Esophagus (tissue), 2 donors: ENCODE data around the gene C1QC. TPM values are rescaled to one million over a fixed set of nuclear protein-coding genes. Genes with fewer than 3 reads are reported as not detected.

Experiments used
- H3K27ac ChIP-seq, 2 donors: one replicate each; pipeline ENCODE4 v1.5.1; 2013; ENCODE audit warnings: low read depth in 2 of 2, mild to moderate bottlenecking in 2 of 2, inconsistent platforms in 1 of 2, low read length in 1 of 2, moderate library complexity in 1 of 2
- H3K27me3 ChIP-seq, 2 donors: one replicate each; pipeline ENCODE4 v1.6.1; 2013; ENCODE audit warnings: low read length in 2 of 2, control low read depth in 1 of 2, mild to moderate bottlenecking in 1 of 2; ENCODE audit not compliant: insufficient read depth in 2 of 2, control insufficient read depth in 1 of 2
- H3K36me3 ChIP-seq, 2 donors: one replicate each; pipeline ENCODE4 v1.6.1; 2013; ENCODE audit warnings: low read length in 1 of 2; ENCODE audit not compliant: control insufficient read depth in 2 of 2, insufficient read depth in 2 of 2
- H3K4me1 ChIP-seq, 2 donors: one replicate each; pipeline ENCODE4 v1.6.1; 2013; ENCODE audit warnings: low read length in 1 of 2; ENCODE audit not compliant: control insufficient read depth in 2 of 2, insufficient read depth in 2 of 2
- H3K4me3 ChIP-seq, 2 donors: one replicate each; pipeline ENCODE4 v1.5.1; 2013; ENCODE audit warnings: low read length in 2 of 2, mild to moderate bottlenecking in 2 of 2, low read depth in 1 of 2, moderate library complexity in 1 of 2
- H3K9me3 ChIP-seq, 2 donors: one replicate each; pipeline ENCODE4 v1.6.1; 2013; ENCODE audit warnings: mild to moderate bottlenecking in 2 of 2, low read depth in 1 of 2, low read length in 1 of 2, moderate library complexity in 1 of 2; ENCODE audit not compliant: control insufficient read depth in 2 of 2, insufficient read depth in 1 of 2
- WGBS, 2 donors: extraction: QIAGEN DNeasy Blood & Tissue Kit; methylation state at CpG; one replicate each; pipeline ENCODE4 v1.1.7; 2013; 5-methylcytosine and 5-hydroxymethylcytosine counted together
- polyA plus RNA-seq, 2 donors: library from polyadenylated mRNA; stranded (reverse); fragments of 200-250 nt; gene quantifications; one replicate each; pipeline ENCODE4 v1.2.3, GENCODE V29; 2013
- donor health status: healthy with polysubstance abuse.
- donor health status: Bipolar disorder and iron deficiency.

The C1QC gene
- polyA plus RNA-seq = 10 to 100 TPM in 1 of 2 donors, 1 to 10 TPM in 1; 9.4 to 18.5 TPM

GRCh38 chr1:22643381-22643780 lies at the start of gene C1QC:
Gene C1QC (plus strand): TSS chr1:22643633. CDS start chr1:22644024, 391 bp downstream.
- Histone ChIP-seq H3K4me3 (no peak within 1 kb of the TSS), H3K9me3 (no peaks in the 10 kb centered on the region), H3K27me3 (no peaks in the 10 kb centered on the region), H3K27ac (no peak within 1 kb of the TSS), H3K36me3 (no peaks in the 10 kb centered on the region), H3K4me1 (no peaks in the 10 kb centered on the region)
- 69 to 78% methylated on average over 8 of the region's 8 CpGs for WGBS, 2 donors

- Histone ChIP-seq H3K27ac (no peak overlapping the region), H3K36me3 (no peaks in the 10 kb centered on the region), H3K27me3 (peaks cover 0 to 2% of the 10 kb centered on the region in 2 donors), H3K4me1 (no peaks in the 10 kb centered on the region), H3K4me3 (no peak overlapping the region), H3K9me3 (peaks cover 0 to 3% of the 10 kb centered on the region in 2 donors)
- WGBS, 2 donors = 70 to 80% methylated on average over 10 of the region's 10 CpGs
Measured at GRCh38 chr1:22594396-22594795, 49.0 kb upstream of the C1QC start.

- no peaks in the 10 kb centered on the region for H3K36me3 ChIP-seq
- H3K4me1 ChIP-seq = no peaks in the 10 kb centered on the region
- H3K27ac ChIP-seq = no peak overlapping the region
- 70 to 73% methylated on average over 7 of the region's 7 CpGs for WGBS, 2 donors
- H3K9me3 ChIP-seq = peaks cover 0 to 3% of the 10 kb centered on the region in 2 donors
- H3K27me3 ChIP-seq = peaks cover 0 to 2% of the 10 kb centered on the region in 2 donors
- H3K4me3 ChIP-seq = no peak overlapping the region
Measured at GRCh38 chr1:22595108-22595507, 48.3 kb upstream of the C1QC start.

GRCh38 chr1:22597301-22597965 lies 46.0 kb upstream of the C1QC start:
- Histone ChIP-seq H3K9me3 (peaks cover 0 to 3% of the 10 kb centered on the region in 2 donors), H3K27me3 (peaks cover 0 to 2% of the 10 kb centered on the region in 2 donors), H3K36me3 (no peaks in the 10 kb centered on the region), H3K4me3 (no peak overlapping the region), H3K27ac (no peak overlapping the region), H3K4me1 (peaks cover 0 to 6% of the 10 kb centered on the region in 2 donors)
- 68 to 77% methylated on average over 30 of the region's 30 CpGs for WGBS, 2 donors

GRCh38 chr1:22597996-22598395 lies 45.4 kb upstream of the C1QC start:
- WGBS, 2 donors = 80% methylated on average over 8 of the region's 8 CpGs
- no peak overlapping the region for H3K4me3 ChIP-seq
- H3K4me1 ChIP-seq = peaks cover 0 to 6% of the 10 kb centered on the region in 2 donors
- H3K9me3 ChIP-seq = peaks cover 0 to 3% of the 10 kb centered on the region in 2 donors
- no peaks in the 10 kb centered on the region for H3K36me3 ChIP-seq
- peaks cover 0 to under 1% of the 10 kb centered on the region in 2 donors for H3K27me3 ChIP-seq
- no peak overlapping the region for H3K27ac ChIP-seq

GRCh38 chr1:22598736-22599135 lies 44.7 kb upstream of the C1QC start:
- 74 to 75% methylated on average over 24 of the region's 24 CpGs for WGBS, 2 donors
- Histone ChIP-seq H3K9me3 (peaks cover 0 to 3% of the 10 kb centered on the region in 2 donors), H3K27ac (no peak overlapping the region), H3K27me3 (no peaks in the 10 kb centered on the region), H3K4me3 (no peak overlapping the region), H3K36me3 (no peaks in the 10 kb centered on the region), H3K4me1 (peaks cover 0 to 6% of the 10 kb centered on the region in 2 donors)

GRCh38 chr1:22600071-22600816 lies 43.2 kb upstream of the C1QC start:
- Histone ChIP-seq H3K9me3 (peaks cover 0 to 3% of the 10 kb centered on the region in 2 donors), H3K27me3 (no peaks in the 10 kb centered on the region), H3K4me1 (peaks cover 0 to 6% of the 10 kb centered on the region in 2 donors), H3K27ac (no peak overlapping the region), H3K36me3 (no peaks in the 10 kb centered on the region), H3K4me3 (no peak overlapping the region)
- 44 to 61% methylated on average over 22 of the region's 22 CpGs for whole genome bisulfite sequencing, 2 donors

- Histone ChIP-seq H3K27ac (no peak overlapping the region), H3K27me3 (no peaks in the 10 kb centered on the region), H3K36me3 (no peaks in the 10 kb centered on the region), H3K4me3 (no peak overlapping the region), H3K9me3 (peaks cover 0 to 3% of the 10 kb centered on the region in 2 donors), H3K4me1 (peaks cover 0 to 6% of the 10 kb centered on the region in 2 donors)
- WGBS, 2 donors = 77 to 80% methylated on average over 38 to 39 of the region's 39 CpGs
Measured at GRCh38 chr1:22600817-22601605, 42.4 kb upstream of the C1QC start.

- H3K27ac ChIP-seq = no peak overlapping the region
- H3K4me1 ChIP-seq = peaks cover 0 to 6% of the 10 kb centered on the region in 2 donors
- H3K36me3 ChIP-seq = no peaks in the 10 kb centered on the region
- H3K27me3 ChIP-seq = no peaks in the 10 kb centered on the region
- H3K9me3 ChIP-seq = peaks cover 0 to 3% of the 10 kb centered on the region in 2 donors
- no peak overlapping the region for H3K4me3 ChIP-seq
- WGBS, 2 donors = 90 to 92% methylated on average over 12 of the region's 12 CpGs
Measured at GRCh38 chr1:22601610-22602009, 41.8 kb upstream of the C1QC start.
